NCI-H187 treated with DMSO at 0.1 percent for 48 hours (cell line): ENCODE data around the gene STARD7.
"Not testable (repeated sequence)": the region's sequence is repeated elsewhere in the genome, so short reads cannot be mapped to it uniquely, and the experiment has no call there.

Experiments used
- DNase-seq: peaks from one replicate; lab custom pipeline; 2025; lab: John Stamatoyannopoulos, UW

The STARD7 gene

DNA sequence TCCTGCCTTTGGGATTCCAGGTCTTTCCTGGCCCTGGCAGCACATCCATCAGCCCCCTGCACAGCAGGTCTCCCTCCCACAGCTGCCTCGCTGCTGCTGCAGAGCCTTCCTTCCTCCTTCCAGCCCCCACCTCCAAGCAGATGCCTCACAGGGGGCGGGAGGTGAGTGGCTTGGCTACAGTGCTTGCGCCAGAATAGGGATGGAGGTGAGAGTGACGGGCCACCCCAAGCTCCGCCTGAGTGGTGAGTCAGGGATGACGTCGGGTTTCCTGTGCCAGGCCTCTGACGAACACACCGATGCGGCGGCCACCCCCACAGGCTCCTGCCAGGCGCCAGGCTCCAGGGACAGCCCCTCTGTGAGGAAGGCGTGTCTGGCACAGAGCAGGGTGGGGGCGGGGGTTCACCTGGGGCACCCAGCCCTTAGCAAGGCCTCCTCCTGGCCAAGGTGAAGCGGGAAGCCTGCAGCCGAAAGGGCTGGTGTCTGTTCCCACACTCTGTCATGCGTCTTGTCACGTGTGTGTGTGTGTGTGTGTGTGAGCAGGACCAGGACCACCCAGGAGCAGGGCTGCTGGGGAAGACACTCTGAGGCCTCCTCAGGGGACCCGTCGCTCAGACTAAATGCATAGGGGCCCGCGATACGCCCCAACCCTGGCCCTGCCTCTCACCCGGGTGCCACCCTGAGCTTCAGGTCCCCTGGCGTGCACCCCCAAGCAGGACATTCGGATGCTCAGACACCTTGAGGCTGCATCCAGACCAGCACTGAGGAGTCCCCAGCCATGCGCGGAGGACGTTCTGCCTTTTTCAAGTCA lies 60.0 kb downstream of the STARD7 start:
- no peak for DNase-seq

DNA sequence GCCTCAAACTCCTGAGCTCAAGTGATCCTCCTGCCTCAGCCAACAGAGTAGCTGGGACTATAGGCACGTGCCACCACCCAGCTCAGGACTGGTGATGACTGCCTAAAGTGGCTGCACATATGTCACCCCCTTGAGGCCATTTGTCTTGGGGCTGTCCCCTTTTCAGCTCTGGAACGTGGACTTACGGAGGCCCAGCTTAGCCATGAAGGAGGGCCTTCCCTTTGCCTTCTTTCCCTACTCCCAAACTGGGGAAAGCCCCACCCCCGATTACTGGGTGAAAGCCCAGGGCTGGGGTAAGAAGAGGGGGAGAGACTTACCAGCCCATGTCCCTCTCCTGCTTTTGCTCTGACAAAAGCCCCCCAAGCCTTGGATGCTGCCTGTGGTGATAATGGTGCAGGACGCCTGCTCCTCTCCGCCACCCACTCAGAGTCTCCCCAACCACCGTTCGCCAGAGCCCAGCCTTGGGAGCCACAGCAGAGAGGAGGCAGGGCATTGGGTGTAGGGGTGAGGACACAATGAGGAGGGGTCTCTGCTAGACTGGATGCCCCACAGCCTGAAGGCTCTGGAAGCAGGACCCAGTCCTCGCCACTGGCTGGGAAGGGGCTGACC lies 60.9 kb downstream of the STARD7 start:
- no peak for DNase-seq

DNA sequence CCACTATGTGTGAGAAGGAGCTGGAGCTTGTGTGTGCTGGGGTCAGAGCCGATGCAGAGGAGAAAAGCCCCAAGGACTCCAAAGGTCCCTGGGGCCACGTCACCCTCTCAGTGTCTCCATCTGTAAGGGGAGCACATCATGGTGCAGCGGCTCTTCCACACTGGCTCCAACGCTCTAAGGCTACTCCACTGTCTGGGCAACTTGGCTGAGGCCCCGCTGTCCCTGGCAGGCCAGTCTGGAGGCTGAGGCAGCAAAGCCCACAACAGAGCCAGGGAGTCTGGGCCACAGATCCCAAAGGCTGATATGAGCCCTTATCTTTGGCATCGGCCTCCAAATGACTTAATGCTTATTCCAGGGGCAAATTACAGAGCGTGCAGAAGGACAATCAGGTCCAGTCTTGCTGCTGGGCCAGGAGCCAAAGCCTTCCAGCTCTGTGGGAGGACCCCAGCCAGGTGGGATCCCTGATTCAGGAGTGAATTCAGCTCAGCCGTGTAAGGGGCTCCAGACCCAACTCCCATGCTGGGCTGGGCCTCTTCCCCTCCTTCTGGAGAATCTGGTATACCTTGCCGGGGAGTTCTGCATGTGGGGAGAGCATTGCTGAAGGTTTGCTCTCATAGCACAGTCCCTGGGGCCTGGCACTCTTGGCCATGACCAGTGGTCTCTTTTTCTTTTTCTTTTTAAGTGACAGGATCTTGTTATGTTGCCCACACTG lies 61.6 kb downstream of the STARD7 start:
- no peak for DNase-seq

GRCh38 chr2:96146153-96146880 lies 62.3 kb downstream of the STARD7 start:
- no peak for DNase-seq

GRCh38 chr2:96145848-96146152 lies 62.8 kb downstream of the STARD7 start:
- DNase-seq: no peak

DNA sequence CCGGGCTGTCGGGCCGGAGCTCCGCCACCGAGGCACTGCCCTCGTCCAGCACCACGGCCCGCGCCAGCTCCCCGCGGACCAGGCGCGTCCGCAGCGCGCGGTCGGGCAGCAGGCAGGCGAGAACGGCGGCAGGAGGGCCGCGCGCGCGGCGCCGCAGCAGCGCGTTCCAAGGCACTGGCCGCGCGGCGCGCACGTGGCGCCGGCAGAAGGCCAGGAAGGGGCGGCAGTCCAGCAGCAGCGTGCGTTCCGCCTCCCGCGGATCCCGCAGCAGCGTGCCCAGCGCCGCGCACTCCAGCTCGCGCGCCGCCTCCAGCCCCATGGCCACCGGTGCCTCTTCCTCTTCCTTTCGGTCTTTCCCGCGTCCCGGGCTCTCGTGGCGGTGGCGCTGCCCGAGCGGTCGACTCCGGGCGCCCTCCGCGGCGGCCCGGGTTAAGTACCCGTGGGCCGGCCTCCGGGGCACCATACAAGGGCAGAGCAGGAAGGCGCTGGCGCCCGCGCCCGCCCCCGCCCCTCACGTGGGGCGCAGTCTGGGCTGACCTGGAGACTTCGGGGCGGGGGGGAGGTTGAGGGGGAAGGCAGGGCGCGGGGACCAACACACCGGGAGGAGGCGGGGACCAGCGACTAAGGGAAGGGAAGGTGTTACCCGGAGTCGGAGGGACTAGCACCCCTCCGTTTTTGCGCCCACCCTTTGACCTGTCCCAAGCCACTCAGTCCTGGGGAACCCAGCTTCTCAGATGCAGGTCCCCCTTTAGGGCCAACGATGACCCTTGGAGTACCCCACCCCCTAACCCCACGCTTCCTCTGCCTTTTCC lies 63.4 kb downstream of the STARD7 start, which contains the start of gene DUSP2:
Gene DUSP2, minus strand, starts transcription at position 405 of the 812 bp plus-strand sequence. Its CDS starts 86 bp downstream, at position 319.
- DNase-seq: no peak

- DNase-seq: no peak
These were observed 64.1 kb downstream of the STARD7 start for GRCh38 chr2:96144481-96145035.

GRCh38 chr2:96143848-96144480 lies 64.7 kb downstream of the STARD7 start:
- no peak for DNase-seq

DNA sequence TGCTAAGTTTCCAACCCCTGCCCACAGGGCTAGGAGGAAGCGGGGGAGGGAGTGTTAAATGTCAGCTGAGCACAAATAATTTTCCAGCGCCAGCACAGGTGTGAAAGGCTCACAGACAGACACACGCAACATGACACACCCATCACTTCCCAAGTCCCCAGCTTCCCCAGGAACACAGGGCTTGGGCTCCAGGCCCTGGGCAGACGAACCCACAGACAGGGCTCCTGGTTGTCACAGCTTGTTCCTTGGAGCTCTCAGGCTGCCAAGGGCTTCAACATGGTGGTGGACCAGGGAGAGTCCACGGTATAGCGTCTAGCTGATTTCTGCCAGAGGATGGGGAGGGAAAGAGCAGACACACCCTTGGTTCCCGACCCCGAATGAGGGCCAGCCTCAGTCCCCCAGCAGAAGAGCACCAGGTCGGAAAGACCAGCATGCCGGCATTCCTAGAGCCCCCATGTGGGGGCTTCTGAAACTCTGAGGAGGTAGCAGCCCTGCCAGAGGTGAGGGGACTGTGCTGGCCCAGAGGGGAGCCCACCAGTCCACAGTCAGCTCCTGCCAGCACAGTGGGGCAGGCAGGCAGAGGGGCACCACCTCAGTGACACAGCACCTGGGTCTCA lies 65.3 kb downstream of the STARD7 start:
- no peak for DNase-seq

GRCh38 chr2:96142217-96143113 lies 66.2 kb downstream of the STARD7 start:
- no peak for DNase-seq

- not testable (repeated sequence) for DNase-seq
These were observed 67.0 kb downstream of the STARD7 start for GRCh38 chr2:96141624-96141967.

DNA sequence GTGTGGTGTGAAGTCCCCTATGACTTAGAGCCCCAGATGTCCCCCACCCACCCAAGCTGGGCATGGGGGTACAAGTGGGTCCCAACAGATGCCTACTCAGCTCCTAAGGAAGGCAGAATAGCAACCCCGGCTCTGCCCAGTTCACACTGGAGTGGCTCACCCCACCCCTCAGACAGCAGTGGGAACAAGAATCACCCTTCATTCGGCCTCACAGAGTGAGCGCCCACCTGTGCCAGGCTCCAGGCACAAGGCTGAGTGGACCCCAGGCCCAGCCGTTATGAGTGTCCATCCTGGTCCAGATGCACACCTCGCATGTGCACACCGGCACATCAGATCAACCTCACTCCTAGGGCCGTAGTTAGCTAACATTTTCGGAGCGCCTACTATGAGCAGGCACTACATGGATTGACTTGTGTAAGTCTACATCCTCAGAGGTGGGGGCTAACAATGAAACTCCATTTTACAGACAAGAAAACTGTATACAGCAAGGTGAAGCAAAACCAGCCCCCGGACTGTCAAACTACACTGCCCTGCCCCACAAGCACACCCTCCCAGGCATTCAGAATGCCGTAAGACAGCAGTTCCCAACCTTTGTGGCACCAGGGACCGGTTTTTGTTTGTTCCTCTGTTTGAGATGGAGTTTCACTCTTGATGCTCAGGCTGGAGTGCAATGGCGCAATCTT lies 67.5 kb downstream of the STARD7 start:
- DNase-seq: no peak

DNA sequence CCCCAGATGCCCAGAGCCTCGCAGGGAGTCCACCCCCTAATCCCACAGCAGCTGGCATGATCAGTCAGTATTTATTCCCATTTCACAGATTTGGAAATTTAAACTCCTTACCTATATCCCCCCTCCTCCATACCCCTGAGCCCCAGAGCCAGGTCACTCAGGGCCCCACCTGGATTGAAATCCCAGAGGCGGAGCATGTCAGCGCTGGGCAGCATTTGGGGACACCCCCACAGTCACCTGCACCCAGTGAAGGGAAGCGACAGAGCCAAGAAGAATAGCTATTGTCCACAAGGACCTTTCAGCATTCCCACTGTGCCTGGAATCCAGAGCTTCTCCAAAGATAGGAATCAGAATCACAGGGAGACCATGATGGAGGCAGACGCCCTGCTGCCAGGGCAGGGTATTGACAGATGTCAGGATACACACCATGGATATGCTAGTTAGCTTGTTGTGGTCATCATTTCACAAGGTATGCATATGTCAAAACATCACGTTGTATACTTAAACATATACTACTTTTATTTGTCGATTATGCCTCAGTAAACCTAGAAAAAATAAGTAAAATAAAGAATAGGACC lies 69.4 kb downstream of the STARD7 start:
- no peak for DNase-seq

- no peak for DNase-seq
These were observed 70.2 kb downstream of the STARD7 start, which contains the start of gene ASTL for GRCh38 chr2:96138179-96139145. Gene ASTL (minus strand): TSS chr2:96138502. CDS start chr2:96138436, 66 bp downstream.

DNA sequence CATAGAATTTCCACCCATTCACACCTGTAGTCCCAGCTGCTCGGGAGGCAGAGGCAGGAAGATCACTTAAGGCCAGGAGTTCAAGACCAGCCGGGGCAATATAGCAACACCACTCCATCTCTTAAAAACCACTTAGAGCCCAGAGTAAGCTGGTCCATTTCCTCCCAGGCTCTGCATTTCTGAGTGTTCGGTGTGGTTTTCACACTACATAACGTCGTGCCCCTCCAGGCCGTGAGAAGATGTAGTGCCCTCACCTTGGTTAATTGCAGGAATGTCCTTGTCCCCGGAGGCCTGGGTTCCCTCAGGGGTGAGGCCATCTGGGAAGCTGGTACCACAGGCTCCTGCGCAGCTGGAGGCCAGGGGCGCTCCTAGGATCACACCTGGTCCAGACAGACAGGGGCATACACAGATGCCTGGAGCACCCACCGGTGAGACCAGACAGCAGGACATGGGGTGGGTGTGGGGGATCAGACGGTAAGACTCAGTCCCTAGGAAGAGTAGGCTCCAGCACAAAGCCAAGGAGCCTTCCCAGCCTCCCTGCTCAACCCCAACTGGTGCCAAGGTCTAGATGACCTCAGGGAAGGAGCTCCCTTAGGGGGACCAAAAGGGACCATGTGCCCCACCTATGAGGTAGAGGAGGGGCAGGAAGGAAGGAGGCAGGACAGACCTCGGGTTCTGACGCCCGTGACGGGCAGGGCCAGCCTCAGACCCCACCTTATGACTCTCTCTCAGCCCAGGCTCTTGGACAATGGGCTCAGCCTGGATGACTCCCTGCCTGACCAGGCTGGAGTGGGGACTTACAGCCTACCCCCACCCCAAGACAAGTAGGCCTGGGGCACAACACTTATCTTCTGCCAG lies 71.1 kb downstream of the STARD7 start:
- no peak for DNase-seq

DNA sequence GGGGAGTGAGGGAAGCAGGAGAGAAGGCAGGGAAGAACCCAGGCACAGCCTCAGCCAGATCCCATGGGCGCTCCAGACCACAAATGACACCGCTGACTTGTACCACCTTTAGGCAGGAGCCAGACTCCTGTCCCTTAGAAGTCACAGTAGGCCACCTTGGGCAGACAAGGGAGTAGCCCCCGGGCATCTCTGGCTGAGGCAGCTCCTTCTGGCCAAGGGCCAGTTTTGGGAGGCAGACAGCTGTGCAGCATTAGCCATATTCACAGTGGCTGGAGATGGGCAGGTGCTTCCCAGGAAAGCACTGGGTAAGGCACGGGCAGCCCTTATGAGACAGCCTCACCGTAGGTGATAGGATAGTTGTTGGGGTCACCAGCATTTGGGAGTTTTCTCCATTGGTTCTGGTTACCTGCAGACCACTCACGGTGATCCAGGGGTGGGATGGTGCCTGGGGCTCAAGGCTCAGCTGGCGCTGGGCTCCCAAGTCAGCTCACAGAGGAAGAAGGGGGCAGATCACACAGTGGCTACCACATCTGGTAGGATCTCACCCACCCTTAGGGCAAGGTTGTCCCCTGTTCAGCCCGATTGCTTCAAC lies 72.4 kb downstream of the STARD7 start:
- DNase-seq: no peak
